ENCODE results near the gene CD200R1L. TPM values are rescaled to one million over a fixed set of nuclear protein-coding genes. Genes with fewer than 3 reads are reported as not detected.

The CD200R1L gene
- total RNA-seq, 1 experiment from 2014 or later: not detected

- ATAC-seq (no peak), DNase-seq (ENCODE audit: low spot score) (no peak)
- Mint-ChIP-seq H3K4me1 (peaks cover 18% of the 10 kb centered on the region), H3K27me3 (ENCODE audit: low read depth) (no peaks in the 10 kb centered on the region), H3K36me3 (no peaks in the 10 kb centered on the region), H3K4me3 (no peak overlapping the region), H3K27ac (no peak overlapping the region), H3K9me3 (peaks cover 8% of the 10 kb centered on the region)
- ChIA-PET POLR2A (no interaction called here), CTCF (no interaction called here)
- TF ChIP-seq GRHL2 (CRISPR knock-in tag; IDR thresholded peaks at IDR 0.05; ENCODE audit: insufficient replicate concordance, severe bottlenecking) (no peak), AR (CRISPR knock-in tag; IDR thresholded peaks at IDR 0.05) (no peak), FOXJ3 (CRISPR knock-in tag; IDR thresholded peaks at IDR 0.05; ENCODE audit: borderline replicate concordance) (no peak), PREB (CRISPR knock-in tag; IDR thresholded peaks at IDR 0.05; ENCODE audit: borderline replicate concordance) (no peak), SP1 (CRISPR knock-in tag; conservative IDR thresholded peaks at IDR 0.05) (no peak), ZMAT4 (CRISPR knock-in tag; IDR thresholded peaks at IDR 0.05) (no peak), JAZF1 (CRISPR knock-in tag; IDR thresholded peaks at IDR 0.05) (no peak), ZSCAN18 (CRISPR knock-in tag; IDR thresholded peaks at IDR 0.05) (no peak), USF1 (CRISPR knock-in tag; IDR thresholded peaks at IDR 0.05) (no peak), ETV6 (CRISPR knock-in tag; IDR thresholded peaks at IDR 0.05) (no peak)
Observed at GRCh38 chr3:112884678-112885290, 38.1 kb upstream of the CD200R1L start.

GRCh38 chr3:112881891-112882290 lies 35.2 kb upstream of the CD200R1L start:
- POLR2A ChIA-PET: no interaction called here
- Mint-ChIP-seq H3K27ac (no peak overlapping the region), H3K4me1 (0 out of 2 replicates have a peak, but pooled peaks cover 4% of the 10 kb centered on the region), H3K4me3 (no peak overlapping the region), H3K9me3 (peaks cover 21% of the 10 kb centered on the region), H3K27me3 (ENCODE audit: low read depth) (no peaks in the 10 kb centered on the region), H3K36me3 (no peaks in the 10 kb centered on the region)
- CTCF ChIA-PET: no interaction called here
- ATAC-seq: no peak
- DNase-seq (ENCODE audit: low spot score): no peak
- TF ChIP-seq TCF7 (CRISPR knock-in tag; IDR thresholded peaks at IDR 0.05; ENCODE audit: low read depth) (no peak), JAZF1 (CRISPR knock-in tag; IDR thresholded peaks at IDR 0.05) (no peak), CREM (CRISPR knock-in tag; IDR thresholded peaks at IDR 0.05) (no peak), SMAD4 (CRISPR knock-in tag; IDR thresholded peaks at IDR 0.05) (no peak), E2F1 (CRISPR knock-in tag; IDR thresholded peaks at IDR 0.05) (no peak), ZNF121 (CRISPR knock-in tag; IDR thresholded peaks at IDR 0.05) (no peak), IRF2 (CRISPR knock-in tag; IDR thresholded peaks at IDR 0.05; ENCODE audit: borderline replicate concordance, low read depth) (no peak), ARID4B (CRISPR knock-in tag; IDR thresholded peaks at IDR 0.05; ENCODE audit: borderline replicate concordance) (no peak), TEAD1 (CRISPR knock-in tag; IDR thresholded peaks at IDR 0.05) (no peak), ATF6 (CRISPR knock-in tag; IDR thresholded peaks at IDR 0.05) (no peak), CDX4 (CRISPR knock-in tag; IDR thresholded peaks at IDR 0.05; ENCODE audit: borderline replicate concordance) (no peak)

Data from WTC11 (cell line).